Activated CD8-positive, alpha-beta T cell treated with anti-CD3 and anti-CD28 coated beads, Interleukin-2, amount 10 ng/mL, durations not matched to agents 7 days and 5 days (primary cell): Measurements from ENCODE around the gene HOXA9. TPM values are rescaled to one million over a fixed set of nuclear protein-coding genes. Genes with fewer than 3 reads are reported as not detected.
A peak's percentile ranks its signal among the peaks of the same experiment; 100 is the strongest.

ENCODE experiments used
- ATAC-seq: fragments of 150-1000 bp; cut with Tn5 transposase; one replicate; pipeline ENCODE4 v1.10.0; 2021; ENCODE audit warnings: moderate library complexity
- CTCF ChIA-PET: fragments of 350-600 bp; sonication (Branson Sonifier 250); formaldehyde crosslinking; loops from one replicate; lab custom pipeline; 2021; ENCODE audit warnings: antibody characterized with exemption; lab: Charles Lee
- POLR2A ChIA-PET: fragments of 350-600 bp; sonication (Branson Sonifier 250); formaldehyde crosslinking; loops from one replicate; lab custom pipeline; 2021; ENCODE audit warnings: antibody characterized with exemption; lab: Charles Lee
- DNase-seq: peaks from one replicate; pipeline ENCODE4 v3.0.0-alpha.2; 2020
- H3K27ac Mint-ChIP-seq: one replicate; pipeline ENCODE4 v1.8.0; 2021; ENCODE audit warnings: mild to moderate bottlenecking, mixed read lengths
- H3K27me3 Mint-ChIP-seq: one replicate; pipeline ENCODE4 v1.8.0; 2021; ENCODE audit warnings: low read depth, mixed read lengths
- H3K36me3 Mint-ChIP-seq: one replicate; pipeline ENCODE4 v1.8.0; 2021; ENCODE audit warnings: low read depth, mixed read lengths
- H3K4me1 Mint-ChIP-seq: one replicate; pipeline ENCODE4 v1.8.0; 2021; ENCODE audit warnings: low read depth, mixed read lengths
- H3K4me3 Mint-ChIP-seq: one replicate; pipeline ENCODE4 v1.8.0; 2021; ENCODE audit warnings: mild to moderate bottlenecking, mixed read lengths
- H3K9me3 Mint-ChIP-seq: one replicate; pipeline ENCODE4 v1.8.0; 2022; ENCODE audit warnings: mixed read lengths; ENCODE audit not compliant: insufficient read depth
- total RNA-seq, 2 experiments: library from RNA; stranded (reverse); gene quantifications; one replicate each; pipeline ENCODE4 v1.2.3, GENCODE V29; 2021

Gene HOXA9
- total RNA-seq, 2 experiments from 2014 or later, result not detected

- ATAC-seq (peak; percentile 62), DNase-seq (no peak)
- H3K4me1 Mint-ChIP-seq, result peaks cover 33% of the 10 kb centered on the region
- peaks cover 82% of the 10 kb centered on the region for H3K27me3 Mint-ChIP-seq
- ChIA-PET POLR2A (interaction anchor here (0.6 kb wide), 1 partner anchor 948 kb away, joined by 3 read pairs; no protein-coding TSS in a partner anchor), CTCF (interaction anchor here (0.7 to 4.9 kb wide), 4 partner anchors 13 to 413 kb away, joined by 3 to 23 read pairs (median 4); no protein-coding TSS in a partner anchor)
- H3K4me3 Mint-ChIP-seq, result peak overlapping the region; percentile 58
- no peaks in the 10 kb centered on the region for H3K9me3 Mint-ChIP-seq
- H3K27ac Mint-ChIP-seq, result no peak overlapping the region
- peaks cover 4% of the 10 kb centered on the region for H3K36me3 Mint-ChIP-seq
These were observed 27.4 kb upstream of the HOXA9 start for GRCh38 chr7:27192546-27193334.

GRCh38 chr7:27191833-27192545 lies 26.7 kb upstream of the HOXA9 start:
- POLR2A ChIA-PET, result interaction anchor here (0.6 kb wide), 1 partner anchor 949 kb away, joined by 3 read pairs; no protein-coding TSS in a partner anchor
- Mint-ChIP-seq H3K36me3 (peaks cover 4% of the 10 kb centered on the region), H3K9me3 (no peaks in the 10 kb centered on the region), H3K4me1 (peaks cover 41% of the 10 kb centered on the region), H3K4me3 (peak overlapping the region; percentile 46), H3K27me3 (peaks cover 83% of the 10 kb centered on the region), H3K27ac (no peak overlapping the region)
- ATAC-seq, result no peak
- CTCF ChIA-PET, result interaction anchor here (0.7 to 4.9 kb wide), 5 partner anchors 13 to 414 kb away, joined by 3 to 23 read pairs (median 3); no protein-coding TSS in a partner anchor
- DNase-seq, result no peak

GRCh38 chr7:27191161-27191731 lies 25.9 kb upstream of the HOXA9 start:
- peaks cover 85% of the 10 kb centered on the region for H3K27me3 Mint-ChIP-seq
- peaks cover 41% of the 10 kb centered on the region for H3K4me1 Mint-ChIP-seq
- peaks cover 4% of the 10 kb centered on the region for H3K36me3 Mint-ChIP-seq
- H3K9me3 Mint-ChIP-seq, result no peaks in the 10 kb centered on the region
- ATAC-seq (no peak), DNase-seq (no peak)
- ChIA-PET POLR2A (no interaction called here), CTCF (interaction anchor here (0.9 to 4.4 kb wide), 6 partner anchors 9 to 829 kb away, joined by 3 to 25 read pairs (median 3); partner anchors contain the start of gene HOXA13)
- H3K4me3 Mint-ChIP-seq, result no peak overlapping the region
- no peak overlapping the region for H3K27ac Mint-ChIP-seq

GRCh38 chr7:27189997-27190748 lies 24.8 kb upstream of the HOXA9 start:
- H3K4me1 Mint-ChIP-seq, result peaks cover 52% of the 10 kb centered on the region
- H3K4me3 Mint-ChIP-seq, result no peak overlapping the region
- POLR2A ChIA-PET, result no interaction called here
- CTCF ChIA-PET, result interaction anchor here (0.7 to 4.4 kb wide), 9 partner anchors 11 to 830 kb away, joined by 3 to 25 read pairs (median 3); partner anchors contain the start of gene HOXA13
- no peak for ATAC-seq
- DNase-seq, result no peak
- H3K27ac Mint-ChIP-seq, result no peak overlapping the region
- H3K9me3 Mint-ChIP-seq, result no peaks in the 10 kb centered on the region
- H3K36me3 Mint-ChIP-seq, result peaks cover 4% of the 10 kb centered on the region
- peaks cover 90% of the 10 kb centered on the region for H3K27me3 Mint-ChIP-seq

GRCh38 chr7:27189295-27189996 lies 24.1 kb upstream of the HOXA9 start:
- peaks cover 59% of the 10 kb centered on the region for H3K4me1 Mint-ChIP-seq
- ChIA-PET POLR2A (no interaction called here), CTCF (interaction anchor here (1.1 to 4.4 kb wide), 4 partner anchors 10 to 335 kb away, joined by 3 to 25 read pairs (median 6); no protein-coding TSS in a partner anchor)
- no peak overlapping the region for H3K27ac Mint-ChIP-seq
- H3K27me3 Mint-ChIP-seq, result peaks cover 89% of the 10 kb centered on the region
- no peak for DNase-seq
- H3K4me3 Mint-ChIP-seq, result no peak overlapping the region
- no peak for ATAC-seq
- H3K36me3 Mint-ChIP-seq, result peaks cover 6% of the 10 kb centered on the region
- H3K9me3 Mint-ChIP-seq, result no peaks in the 10 kb centered on the region

GRCh38 chr7:27188386-27189294 lies 23.3 kb upstream of the HOXA9 start:
- POLR2A ChIA-PET, result no interaction called here
- ATAC-seq, result peak; percentile 35
- Mint-ChIP-seq H3K4me3 (peak overlapping the region; percentile 65), H3K4me1 (peaks cover 64% of the 10 kb centered on the region), H3K27me3 (peaks cover 87% of the 10 kb centered on the region), H3K9me3 (no peaks in the 10 kb centered on the region), H3K27ac (peak overlapping the region; percentile 52), H3K36me3 (peaks cover 6% of the 10 kb centered on the region)
- DNase-seq, result peak; percentile 65
- CTCF ChIA-PET, result interaction anchor here (1.7 to 4.4 kb wide), 2 partner anchors 9 to 20 kb away, joined by 4 to 25 read pairs; no protein-coding TSS in a partner anchor

GRCh38 chr7:27187475-27188385 lies 22.4 kb upstream of the HOXA9 start:
- no peak for DNase-seq
- Mint-ChIP-seq H3K9me3 (no peaks in the 10 kb centered on the region), H3K36me3 (peaks cover 6% of the 10 kb centered on the region), H3K4me3 (peak overlapping the region; percentile 65), H3K27ac (peak overlapping the region; percentile 52), H3K4me1 (peaks cover 57% of the 10 kb centered on the region), H3K27me3 (peaks cover 85% of the 10 kb centered on the region)
- ATAC-seq, result no peak
- ChIA-PET POLR2A (interaction anchor here (0.9 kb wide), 1 partner anchor 11 kb away, joined by 3 read pairs; no protein-coding TSS in a partner anchor), CTCF (interaction anchor here (1.7 to 6.1 kb wide), 3 partner anchors 8 to 21 kb away, joined by 4 to 37 read pairs (median 25); no protein-coding TSS in a partner anchor)

GRCh38 chr7:27186668-27187474 lies 21.5 kb upstream of the HOXA9 start:
- H3K27ac Mint-ChIP-seq, result no peak overlapping the region
- POLR2A ChIA-PET, result interaction anchor here (0.9 kb wide), 1 partner anchor 12 kb away, joined by 3 read pairs; no protein-coding TSS in a partner anchor
- CTCF ChIA-PET, result interaction anchor here (0.9 to 6.1 kb wide), 3 partner anchors 7 to 26 kb away, joined by 4 to 37 read pairs (median 25); no protein-coding TSS in a partner anchor
- ATAC-seq (no peak), DNase-seq (no peak)
- peak overlapping the region; percentile 5 for H3K4me3 Mint-ChIP-seq
- no peaks in the 10 kb centered on the region for H3K9me3 Mint-ChIP-seq
- H3K27me3 Mint-ChIP-seq, result peaks cover 86% of the 10 kb centered on the region
- H3K4me1 Mint-ChIP-seq, result peaks cover 52% of the 10 kb centered on the region
- H3K36me3 Mint-ChIP-seq, result peaks cover 6% of the 10 kb centered on the region
